ENCODE data around the gene NTM.

Gene NTM

DNA sequence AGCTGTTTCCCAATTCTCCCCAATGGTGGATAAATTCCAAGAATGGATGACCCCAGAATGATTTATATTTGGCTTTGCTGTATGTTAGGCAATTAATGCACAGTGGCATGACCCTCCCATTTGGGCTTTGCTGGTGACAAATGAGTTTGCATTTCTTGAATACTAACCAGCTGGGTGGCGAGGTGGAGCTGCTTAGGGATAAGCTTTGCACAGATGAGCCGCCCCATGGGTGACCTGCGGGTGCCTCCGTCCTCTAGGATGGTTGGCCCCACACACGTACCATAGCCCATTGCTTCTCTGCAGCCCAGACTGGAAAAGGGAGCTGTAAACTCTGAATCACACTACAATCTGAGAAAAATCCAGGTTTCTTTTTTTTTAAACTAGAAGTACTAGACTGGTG, 94.6 kb downstream of the NTM start:
- Histone ChIP-seq H3K9me2 (replicated peaks; ENCODE audit: control insufficient read depth, low read length) (no peaks in the 10 kb centered on the region), H3K4me2 (ENCODE audit: low read length) (no peak overlapping the region), H3K9me3 (ENCODE audit: control insufficient read depth, insufficient read depth, low read length) (no peaks in the 10 kb centered on the region), H3K36me3 (ENCODE audit: control insufficient read depth, low read length) (no peaks in the 10 kb centered on the region), H3K4me3 (ENCODE audit: low read length) (no peak overlapping the region), H3K27ac (ENCODE audit: low read depth, low read length) (no peak overlapping the region), H3K4me1 (ENCODE audit: control insufficient read depth, low read length) (no peaks in the 10 kb centered on the region), H3F3A (ENCODE audit: control insufficient read depth, insufficient read depth) (no peaks in the 10 kb centered on the region), H4K20me1 (ENCODE audit: control insufficient read depth, insufficient read depth, low read depth, low read length) (no peaks in the 10 kb centered on the region), H3K27me3 (ENCODE audit: control insufficient read depth, low read length) (no peaks in the 10 kb centered on the region), H3K79me2 (ENCODE audit: control insufficient read depth, low read length) (no peaks in the 10 kb centered on the region)
- TF ChIP-seq, protein P1, sequence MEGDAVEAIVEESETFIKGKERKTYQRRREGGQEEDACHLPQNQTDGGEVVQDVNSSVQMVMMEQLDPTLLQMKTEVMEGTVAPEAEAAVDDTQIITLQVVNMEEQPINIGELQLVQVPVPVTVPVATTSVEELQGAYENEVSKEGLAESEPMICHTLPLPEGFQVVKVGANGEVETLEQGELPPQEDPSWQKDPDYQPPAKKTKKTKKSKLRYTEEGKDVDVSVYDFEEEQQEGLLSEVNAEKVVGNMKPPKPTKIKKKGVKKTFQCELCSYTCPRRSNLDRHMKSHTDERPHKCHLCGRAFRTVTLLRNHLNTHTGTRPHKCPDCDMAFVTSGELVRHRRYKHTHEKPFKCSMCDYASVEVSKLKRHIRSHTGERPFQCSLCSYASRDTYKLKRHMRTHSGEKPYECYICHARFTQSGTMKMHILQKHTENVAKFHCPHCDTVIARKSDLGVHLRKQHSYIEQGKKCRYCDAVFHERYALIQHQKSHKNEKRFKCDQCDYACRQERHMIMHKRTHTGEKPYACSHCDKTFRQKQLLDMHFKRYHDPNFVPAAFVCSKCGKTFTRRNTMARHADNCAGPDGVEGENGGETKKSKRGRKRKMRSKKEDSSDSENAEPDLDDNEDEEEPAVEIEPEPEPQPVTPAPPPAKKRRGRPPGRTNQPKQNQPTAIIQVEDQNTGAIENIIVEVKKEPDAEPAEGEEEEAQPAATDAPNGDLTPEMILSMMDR (IDR thresholded peaks at IDR 0.05; ENCODE audit: low read depth, low read length, poor library complexity, severe bottlenecking): no peak
- no peak for TF ChIP-seq EZH2phosphoT487 (IDR thresholded peaks at IDR 0.05; ENCODE audit: borderline replicate concordance, low read length)

- Histone ChIP-seq H3K79me2 (ENCODE audit: control insufficient read depth, low read length) (no peaks in the 10 kb centered on the region), H3K4me1 (ENCODE audit: control insufficient read depth, low read length) (no peaks in the 10 kb centered on the region), H3K9me3 (ENCODE audit: control insufficient read depth, insufficient read depth, low read length) (no peaks in the 10 kb centered on the region), H3K9me2 (replicated peaks; ENCODE audit: control insufficient read depth, low read length) (no peaks in the 10 kb centered on the region), H3K4me2 (ENCODE audit: low read length) (no peak overlapping the region), H3K27ac (ENCODE audit: low read depth, low read length) (no peak overlapping the region), H3K27me3 (ENCODE audit: control insufficient read depth, low read length) (no peaks in the 10 kb centered on the region), H3F3A (ENCODE audit: control insufficient read depth, insufficient read depth) (no peaks in the 10 kb centered on the region), H3K4me3 (ENCODE audit: low read length) (no peak overlapping the region), H3K36me3 (ENCODE audit: control insufficient read depth, low read length) (no peaks in the 10 kb centered on the region), H4K20me1 (ENCODE audit: control insufficient read depth, insufficient read depth, low read depth, low read length) (no peaks in the 10 kb centered on the region)
- TF ChIP-seq, protein P1 (IDR thresholded peaks at IDR 0.05; ENCODE audit: low read depth, low read length, poor library complexity, severe bottlenecking): no peak
- no peak for TF ChIP-seq EZH2phosphoT487 (IDR thresholded peaks at IDR 0.05; ENCODE audit: borderline replicate concordance, low read length)
These were observed 95.3 kb downstream of the NTM start for GRCh38 chr11:131465746-131466145.

DNA sequence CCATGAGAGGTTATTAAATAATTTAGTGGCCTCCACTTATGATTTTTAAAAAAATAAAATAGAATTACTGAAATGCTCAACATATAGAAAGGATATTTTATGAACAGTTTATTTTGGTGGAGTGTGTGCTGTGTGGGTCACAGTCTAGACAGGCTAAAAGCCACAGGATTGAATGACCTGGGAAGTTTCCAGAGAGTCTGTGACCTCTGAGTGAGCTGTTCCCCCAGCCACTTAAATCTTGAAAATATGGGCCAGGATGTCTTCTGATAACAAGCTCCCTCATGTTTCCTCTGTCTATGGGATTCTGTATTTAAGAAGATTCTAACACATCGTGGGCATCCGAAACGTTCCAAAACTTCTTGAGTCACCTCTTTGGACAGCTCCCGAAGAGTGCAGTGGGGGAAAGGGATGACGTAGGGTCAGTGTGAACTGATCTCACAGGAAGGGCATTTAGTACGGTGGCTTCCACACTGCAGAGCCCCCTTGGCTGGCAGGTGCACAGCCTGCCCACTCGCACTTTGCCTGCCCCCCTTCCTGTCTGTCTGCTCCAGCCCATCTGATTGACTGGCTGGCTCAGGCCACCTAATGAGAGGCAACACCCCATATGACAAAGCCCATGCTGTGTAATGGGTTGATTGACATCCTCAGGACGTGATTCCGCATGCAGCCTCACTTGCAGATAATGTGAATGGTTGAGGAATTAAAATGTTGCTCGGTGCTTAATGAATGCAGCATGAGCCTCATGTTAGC, 97.4 kb downstream of the NTM start:
- no peaks in the 10 kb centered on the region for H3K9me2 ChIP-seq (replicated peaks; ENCODE audit: control insufficient read depth, low read length)
- H3K4me3 ChIP-seq (ENCODE audit: low read length): no peak overlapping the region
- H3F3A ChIP-seq (ENCODE audit: control insufficient read depth, insufficient read depth): no peaks in the 10 kb centered on the region
- H3K4me1 ChIP-seq (ENCODE audit: control insufficient read depth, low read length): no peaks in the 10 kb centered on the region
- no peaks in the 10 kb centered on the region for H3K36me3 ChIP-seq (ENCODE audit: control insufficient read depth, low read length)
- no peaks in the 10 kb centered on the region for H3K79me2 ChIP-seq (ENCODE audit: control insufficient read depth, low read length)
- no peaks in the 10 kb centered on the region for H4K20me1 ChIP-seq (ENCODE audit: control insufficient read depth, insufficient read depth, low read depth, low read length)
- TF ChIP-seq, protein P1 (IDR thresholded peaks at IDR 0.05; ENCODE audit: low read depth, low read length, poor library complexity, severe bottlenecking): no peak
- TF ChIP-seq EZH2phosphoT487 (IDR thresholded peaks at IDR 0.05; ENCODE audit: borderline replicate concordance, low read length): no peak
- H3K4me2 ChIP-seq (ENCODE audit: low read length): no peak overlapping the region
- no peaks in the 10 kb centered on the region for H3K27me3 ChIP-seq (ENCODE audit: control insufficient read depth, low read length)
- no peak overlapping the region for H3K27ac ChIP-seq (ENCODE audit: low read depth, low read length)
- H3K9me3 ChIP-seq (ENCODE audit: control insufficient read depth, insufficient read depth, low read length): no peaks in the 10 kb centered on the region
